Heart left ventricle (tissue), 16 donors: ENCODE measurements around the gene CD7. TPM values are rescaled to one million over a fixed set of nuclear protein-coding genes. Genes with fewer than 3 reads are reported as not detected.

Source experiments
- ATAC-seq, 4 donors: fragments of 200-7000 bp; cut with Tn5 transposase; one replicate each; pipeline ENCODE4 v1.9.1; 2020 to 2022; ENCODE audit warnings: moderate library complexity in 4 of 4, mild to moderate bottlenecking in 3 of 4, moderate number of reproducible peaks in 1 of 4
- DNase-seq, 5 donors: peaks; one replicate each; pipeline ENCODE4 v3.0.0-alpha.2; 2020
- H3K27ac ChIP-seq, 12 donors: fragments of 200-600 bp; sonication (generic) in 4 of 12; one replicate each; pipeline versions ENCODE4 v1.5.0 to v1.8.0; 2016 to 2022; ENCODE audit warnings: mild to moderate bottlenecking in 2 of 12
- H3K27me3 ChIP-seq, 9 donors: fragments of 200-600 bp; sonication (generic) in 2 of 9; one replicate each; pipeline versions ENCODE4 v1.5.1 to v1.8.0; 2016 to 2022; ENCODE audit warnings: mild to moderate bottlenecking in 3 of 9
- H3K36me3 ChIP-seq, 9 donors: fragments of 200-600 bp; sonication (generic) in 2 of 9; one replicate each; pipeline versions ENCODE4 v1.5.0 to v1.8.0; 2018 to 2022; ENCODE audit warnings: mild to moderate bottlenecking in 2 of 9
- H3K4me1 ChIP-seq, 12 donors: fragments of 200-600 bp; sonication (generic) in 4 of 12; one replicate each; pipeline versions ENCODE4 v1.5.0 to v1.8.0; 2016 to 2022; ENCODE audit warnings: mild to moderate bottlenecking in 3 of 12
- H3K4me3 ChIP-seq, 12 donors: fragments of 200-600 bp; sonication (generic) in 4 of 12; one replicate each; pipeline versions ENCODE4 v1.5.0 to v1.8.0; 2017 to 2022; ENCODE audit warnings: mild to moderate bottlenecking in 9 of 12, moderate library complexity in 4 of 12
- H3K9me3 ChIP-seq, 12 donors: fragments of 200-600 bp; sonication (generic) in 4 of 12; one replicate each; pipeline versions ENCODE4 v1.5.0 to v1.8.0; 2016 to 2022; ENCODE audit warnings: mild to moderate bottlenecking in 1 of 12
- CTCF ChIP-seq, 12 donors: fragments of 200-600 bp; sonication (generic) in 4 of 12; IDR thresholded peaks; one replicate each; pipeline versions ENCODE4 v1.5.0 to v1.8.0; 2018 to 2022; ENCODE audit warnings: antibody characterized with exemption in 12 of 12, mild to moderate bottlenecking in 5 of 12
- POLR2A ChIP-seq, 2 donors: fragments of 450-650 bp; IDR thresholded peaks; one replicate each; pipeline ENCODE4 v1.6.1; 2017; ENCODE audit warnings: antibody characterized with exemption in 2 of 2, mild to moderate bottlenecking in 2 of 2, moderate library complexity in 2 of 2
- WGBS, 4 donors: extraction: QIAGEN DNeasy Blood & Tissue Kit in 2 of 4; methylation state at CpG; one replicate each; pipeline versions ENCODE4 v1.1.5 to v1.1.7; 2013 to 2018; 5-methylcytosine and 5-hydroxymethylcytosine counted together
- intact Hi-C, 10 donors: fragments of 100-400 bp; cut with DNase I; formaldehyde crosslinking; loops; one replicate each; pipeline versions ENCODE4 v1.11.1 to v1.14.2; 2022
- polyA plus RNA-seq, 2 donors: library from polyadenylated mRNA; stranded (reverse); fragments of 200-250 nt; gene quantifications; one replicate each; pipeline ENCODE4 v1.2.3, GENCODE V29; 2013
- total RNA-seq, 9 donors: library from RNA; depleted of rRNA in 2 of 9; stranded (reverse); fragments of >200 nt in 2 of 9; fragmentation: NEBNext Ultra II Directional in 3 of 9; extraction: Animal tissue kit (Norgen Biotek cat#: 25700) in 3 of 9; gene quantifications; one replicate each; pipeline versions ENCODE4 v1.1.0 to v1.2.4, GENCODE V29; 2016 to 2023
- donor health status: ischemic (EF 13 %, LVEDD 7.1; RV severe dilation, severe dysfunction).
- donor health status: healthy with polysubstance abuse.
- donor health status: DM: no; HTN: yes; CAD: no.
- donor health status: DM: no; HTN: no; CAD: no.
- donor health status: ischemic (EF 25% LVEDD 6.9; RV normal size, moderate dysfunction).
- donor health status: ischemic (EF 25% LVEDD 5.7; RV mildly dilated, moderate dysfunction).
- donor health status: healthy.
- donor health status: DM: yes; HTN: yes; CAD: no.
- donor health status: ischemic (EF 35%, LVEDD 5.7; RV mildly dilated, moderate dysfunction).
- donor health status: nonischemic (EF 11% LVEDD 7.7; RV severe dilation, severe dysfunction).
- donor health status: DM: yes; HTN: yes; CAD: no.
- donor health status: PGD.
- donor health status: ischemic (EF 29% LVEDD 5.4; RV normal size, mild dysfunction).
- donor health status: nonischemic (EF 23%, LVEDD 6.1; RV moderate dilation, normal function).

CD7 gene
- total and polyA plus RNA-seq, 11 donors = 0.21 to 8.6 (median 0.42) TPM; not detected in 2

GRCh38 chr17:82338858-82339633, 21.6 kb upstream of the CD7 start:
- Histone ChIP-seq H3K36me3 (no peaks in the 10 kb centered on the region), H3K4me3 (peak overlapping the region in 11 of 12 donors; percentile 10 to 53 (median 37)), H3K9me3 (no peaks in the 10 kb centered on the region), H3K27me3 (peaks cover 0 to 3% (median 0%) of the 10 kb centered on the region in 9 donors), H3K4me1 (peaks cover 5 to 42% (median 24%) of the 10 kb centered on the region in 12 donors), H3K27ac (peak overlapping the region in 6 of 12 donors; percentile 1 to 64 (median 54))
- DNase-seq (peak in 1 of 5 donors; percentile 40), ATAC-seq (peak; percentile 54 to 83 (median 74))
- 26 to 38% (median 31%) methylated on average over 29 of the region's 29 CpGs for WGBS, 4 donors
- intact Hi-C loops = no loop called here
- TF ChIP-seq CTCF (IDR thresholded peaks at IDR 0.05) (no peak), POLR2A (IDR thresholded peaks at IDR 0.05) (no peak)

GRCh38 chr17:82334622-82335394, 17.4 kb upstream of the CD7 start:
- Histone ChIP-seq H3K4me3 (peak overlapping the region; percentile 26 to 73 (median 61)), H3K4me1 (peaks cover 5 to 74% (median 43%) of the 10 kb centered on the region in 12 donors), H3K27me3 (peaks cover 0 to 27% (median 6%) of the 10 kb centered on the region in 9 donors), H3K9me3 (no peaks in the 10 kb centered on the region), H3K36me3 (no peaks in the 10 kb centered on the region), H3K27ac (peak overlapping the region in 10 of 12 donors; percentile 62 to 90 (median 70))
- DNase-seq = peak in 1 of 5 donors; percentile 23
- TF ChIP-seq CTCF (IDR thresholded peaks at IDR 0.05) = no peak
- no peak for TF ChIP-seq POLR2A (IDR thresholded peaks at IDR 0.05)
- intact Hi-C loops = no loop called here
- ATAC-seq = peak in 1 of 4 donors; percentile 13
- 37 to 52% (median 42%) methylated on average over 10 to 16 of the region's 16 CpGs for WGBS, 4 donors

- 52 to 70% (median 66%) methylated on average over 19 to 25 of the region's 25 CpGs for WGBS, 4 donors
Measured at GRCh38 chr17:82334204-82334621, 16.8 kb upstream of the CD7 start.

More at GRCh38 chr17:82334204-82334621, 16.8 kb upstream of the CD7 start:
- H3K9me3 ChIP-seq = no peaks in the 10 kb centered on the region
- no peaks in the 10 kb centered on the region for H3K36me3 ChIP-seq
- peaks cover 5 to 70% (median 39%) of the 10 kb centered on the region in 12 donors for H3K4me1 ChIP-seq
- no peak for DNase-seq
- peak overlapping the region; percentile 25 to 73 (median 61) for H3K4me3 ChIP-seq
- peak overlapping the region in 11 of 12 donors; percentile 19 to 90 (median 70) for H3K27ac ChIP-seq
- H3K27me3 ChIP-seq = peaks cover 0 to 28% (median 7%) of the 10 kb centered on the region in 9 donors
- intact Hi-C loops = no loop called here
- ATAC-seq = no peak
- TF ChIP-seq CTCF (IDR thresholded peaks at IDR 0.05) = no peak
